Measurements from ENCODE around the gene RCAN3.
A peak's percentile ranks its signal among the peaks of the same experiment; 100 is the strongest.

Gene RCAN3

DNA sequence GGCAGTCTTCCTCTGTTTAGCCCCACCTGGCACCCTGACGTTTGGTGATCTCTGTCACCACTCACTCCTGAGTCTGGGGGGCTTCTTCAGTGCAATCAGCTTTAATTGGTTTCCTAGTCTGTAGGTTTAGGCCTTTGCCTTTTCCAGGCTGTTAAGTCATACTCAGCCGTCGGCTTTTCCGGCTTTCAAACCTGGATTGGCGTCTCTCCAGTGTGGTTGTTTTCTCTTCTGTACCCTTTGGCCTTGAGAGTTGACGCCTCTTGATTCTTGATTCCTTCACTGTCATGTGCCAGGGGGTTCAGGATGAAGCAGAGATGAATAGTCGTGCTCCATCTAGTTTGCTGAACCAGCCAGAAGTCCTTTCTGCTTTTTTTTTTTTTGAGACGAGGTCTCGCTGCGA is 78.1 kb downstream of the RCAN3 start:
- no peak for DNase-seq (ENCODE audit: low read depth)

DNA sequence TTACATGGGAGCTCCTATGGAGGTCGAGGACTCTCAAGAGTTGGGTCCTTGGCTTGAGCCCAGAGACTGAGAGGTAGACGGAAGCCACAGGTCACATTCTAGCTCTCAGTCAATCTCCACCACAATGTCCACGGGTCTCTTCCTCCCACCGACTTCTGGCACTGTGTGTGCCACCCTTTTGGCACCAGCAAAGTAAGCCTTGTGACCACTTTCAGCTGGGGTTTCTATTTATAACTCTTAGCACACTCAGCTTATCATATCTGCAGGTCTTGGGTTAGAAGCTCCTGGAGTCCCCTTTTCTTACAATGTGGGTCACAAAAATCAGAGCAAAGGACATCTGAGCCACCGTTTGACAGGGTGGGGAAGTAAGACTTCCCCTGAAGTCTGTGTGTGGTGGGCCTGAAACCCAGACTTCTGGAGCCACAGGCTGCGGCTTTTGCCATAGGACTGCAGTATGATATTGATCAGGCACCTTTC is 81.6 kb downstream of the RCAN3 start:
- DNase-seq (ENCODE audit: low read depth), result no peak

DNA sequence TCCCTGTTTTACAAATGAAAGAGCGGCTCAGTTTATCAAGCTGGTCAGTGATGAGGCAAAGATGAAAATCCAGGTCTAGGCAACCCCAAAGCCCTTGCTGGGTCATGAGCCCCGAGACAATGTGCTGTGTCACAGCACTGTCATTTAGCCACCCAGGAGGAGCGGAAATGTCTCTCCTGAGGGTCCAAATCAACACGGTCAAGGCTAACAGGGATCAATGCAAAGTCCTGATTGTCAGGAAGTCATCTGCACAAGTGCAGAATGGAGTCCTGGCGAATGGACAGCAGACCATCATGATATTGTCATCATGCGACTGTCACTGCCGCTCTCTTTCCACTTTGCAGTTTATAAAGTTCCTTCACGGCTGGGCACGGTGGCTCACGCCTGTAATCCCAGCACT is 83.5 kb downstream of the RCAN3 start:
- no peak for DNase-seq (ENCODE audit: low read depth)

DNA sequence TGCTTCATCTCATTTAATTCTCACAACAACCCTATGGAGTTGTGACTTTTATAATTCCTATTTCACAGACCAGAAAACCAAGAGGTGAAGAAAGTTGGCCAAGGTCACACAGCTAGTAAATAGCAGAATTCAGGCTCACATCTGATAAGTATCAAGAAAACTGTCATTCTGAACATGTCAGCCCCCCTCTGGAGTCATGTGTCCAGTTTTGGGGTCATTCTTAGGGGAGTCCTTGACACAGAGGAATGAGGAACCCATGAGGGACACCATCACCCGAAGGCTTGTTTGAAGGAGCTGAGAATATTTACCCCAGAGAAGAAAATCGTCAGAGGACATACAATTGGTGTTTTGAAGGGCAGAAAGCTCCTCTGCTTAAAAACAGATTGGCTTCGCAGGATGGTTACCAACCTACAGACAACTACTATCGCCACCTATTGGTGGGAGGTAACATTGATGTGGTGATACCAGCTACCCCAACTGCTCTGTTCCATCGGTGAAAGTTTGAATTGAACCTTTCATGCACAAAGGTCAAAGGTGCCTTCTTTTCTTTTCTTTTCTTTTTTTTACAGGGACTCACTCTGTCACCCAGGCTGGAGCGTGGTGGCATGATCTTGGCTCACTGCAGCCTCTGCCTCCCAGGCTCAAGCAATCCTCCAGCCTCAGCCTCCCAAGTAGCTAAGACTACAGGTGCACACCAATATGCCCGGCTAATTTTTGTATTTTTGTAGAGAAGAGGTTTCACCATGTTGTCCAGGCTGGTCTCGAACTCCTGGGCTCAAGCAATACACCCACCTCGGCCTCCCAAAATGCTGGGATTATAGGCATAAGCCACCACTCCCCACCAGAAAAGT is 84.6 kb downstream of the RCAN3 start:
- DNase-seq (ENCODE audit: low read depth), result peak; percentile 62

DNA sequence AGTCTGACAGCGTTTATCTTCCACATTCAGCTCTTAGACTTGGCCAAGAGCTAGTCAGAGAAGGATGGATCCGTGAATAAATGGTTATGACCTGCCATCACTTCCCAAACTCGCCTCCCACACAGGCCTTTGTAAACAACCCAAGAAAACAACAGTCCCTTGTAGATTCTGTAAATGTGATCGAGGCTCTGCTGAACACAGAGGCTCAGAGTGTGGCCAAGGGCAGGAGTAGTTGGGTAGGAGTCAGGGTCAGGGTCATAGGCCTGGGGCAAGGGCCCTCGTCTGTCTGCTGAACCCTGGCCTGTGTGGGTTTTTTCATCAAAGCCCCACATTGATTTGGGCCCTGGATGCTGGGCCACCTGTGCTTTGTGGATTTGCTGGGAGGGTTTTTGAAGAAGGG is 85.9 kb downstream of the RCAN3 start:
- DNase-seq (ENCODE audit: low read depth), result no peak

DNA sequence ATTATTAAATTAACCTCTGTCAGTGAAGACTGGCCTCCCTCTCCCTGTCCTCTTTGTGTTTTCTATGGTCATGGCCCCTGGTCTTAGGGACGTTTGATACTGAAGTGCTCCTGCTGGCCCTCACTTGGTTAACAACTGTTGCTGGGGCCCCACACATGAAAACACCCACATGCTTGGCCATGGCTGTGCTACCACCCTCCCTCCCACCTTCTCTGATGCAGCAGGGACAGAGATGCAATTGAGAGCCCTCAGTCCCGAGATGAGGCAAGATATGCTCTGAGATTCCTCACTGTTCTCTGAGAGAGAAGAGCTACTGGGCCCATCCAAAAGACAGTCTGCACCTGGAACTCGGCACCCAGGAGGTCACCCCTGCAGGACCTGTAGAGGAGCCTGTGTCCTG is 86.6 kb downstream of the RCAN3 start:
- no peak for DNase-seq (ENCODE audit: low read depth)
